Superior temporal gyrus (tissue), 1 donor: Measurements from ENCODE around the gene PLD5.
A peak's percentile ranks its signal among the peaks of the same experiment; 100 is the strongest.
"Not testable (repeated sequence)": the region's sequence is repeated elsewhere in the genome, so short reads cannot be mapped to it uniquely, and the experiment has no call there.

ENCODE experiments used
- DNase-seq: peaks from one replicate; pipeline ENCODE4 v3.0.0-alpha.2; 2016; ENCODE audit errors: extremely low spot score

The PLD5 gene

DNA sequence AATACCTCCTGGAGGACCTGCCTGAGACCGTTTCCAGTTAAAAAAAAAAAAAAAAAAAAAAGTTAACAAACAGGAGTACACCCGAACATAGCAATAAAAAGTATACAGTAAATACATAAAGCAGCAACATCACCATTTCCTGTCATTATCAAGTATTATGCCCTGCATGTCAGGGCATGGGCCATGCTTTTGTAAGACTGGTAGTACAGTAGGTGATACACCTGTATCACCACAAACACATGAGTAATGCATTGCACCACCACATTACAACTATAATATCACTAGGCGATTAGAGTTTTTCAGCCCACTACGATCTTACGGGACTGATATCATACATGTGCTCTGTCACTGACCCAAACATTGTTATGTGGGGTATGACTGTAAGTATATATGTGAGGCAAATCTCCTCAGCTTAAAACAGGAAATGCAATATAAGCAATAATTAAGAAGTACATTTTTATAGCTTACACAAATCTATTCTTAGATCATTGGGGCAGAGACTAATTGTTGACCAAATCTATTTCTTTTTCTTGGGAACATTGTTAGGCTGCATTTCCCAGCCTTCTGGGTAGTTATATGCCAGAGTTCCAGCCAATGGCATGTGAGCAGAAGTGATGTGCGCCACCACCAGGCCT is 98.1 kb downstream of the PLD5 start:
- no peak for DNase-seq

DNA sequence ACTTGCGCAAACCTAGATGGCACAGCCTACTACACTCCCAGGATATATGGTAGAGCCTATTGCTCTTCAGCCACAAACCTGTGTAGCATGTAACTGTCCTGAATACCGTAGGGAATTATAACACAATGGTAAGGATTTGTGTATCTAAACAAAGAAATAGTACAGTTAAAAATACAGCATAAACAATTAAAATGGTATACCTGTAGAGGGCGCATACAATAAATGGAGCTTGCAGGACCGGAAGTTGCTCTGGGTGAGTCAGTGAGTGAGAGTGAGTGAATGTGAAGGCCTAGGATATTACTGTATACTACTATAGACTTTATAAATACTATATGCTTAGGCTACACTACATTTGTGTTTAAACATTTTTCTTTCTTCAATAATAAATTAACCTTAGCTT is 99.3 kb downstream of the PLD5 start:
- no peak for DNase-seq

DNA sequence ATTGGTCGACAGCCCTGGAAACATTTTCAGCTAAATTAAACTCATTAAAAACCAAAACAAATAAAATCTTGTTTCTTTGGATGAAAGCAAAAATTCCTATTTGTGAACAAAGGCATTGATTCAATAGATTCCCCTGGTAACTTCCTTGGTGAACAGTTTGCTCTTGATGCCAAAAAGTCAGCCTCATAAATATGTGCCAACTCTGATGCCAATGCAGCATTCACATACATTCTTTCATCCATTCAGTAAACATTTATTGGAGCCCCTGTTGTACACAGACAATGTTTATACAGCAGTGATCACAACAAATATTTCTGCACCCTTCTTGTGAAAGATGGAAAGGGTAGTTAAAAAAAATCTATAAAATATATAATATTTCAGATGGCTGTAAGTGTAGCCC is 107.8 kb downstream of the PLD5 start:
- DNase-seq: no peak

DNA sequence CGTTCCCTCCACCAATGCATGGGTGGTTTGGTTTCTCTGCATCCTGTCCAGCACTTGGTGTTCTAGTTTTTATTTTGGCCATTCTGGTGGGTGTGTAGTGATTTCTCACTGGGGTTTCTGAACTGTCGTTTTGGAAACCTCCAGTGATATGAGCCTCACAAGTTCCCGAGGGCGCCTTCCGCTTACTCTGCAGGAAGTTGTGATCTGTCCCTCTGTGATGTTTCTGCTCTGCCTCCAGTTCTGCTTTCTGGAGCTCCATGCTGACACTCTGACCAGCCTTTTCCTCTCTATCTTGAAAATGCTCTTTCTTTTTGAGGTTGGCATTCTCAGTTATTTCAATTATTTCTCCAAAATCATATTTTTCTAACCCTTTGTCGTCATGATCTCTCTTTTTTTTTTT is 111.6 kb downstream of the PLD5 start:
- no peak for DNase-seq

DNA sequence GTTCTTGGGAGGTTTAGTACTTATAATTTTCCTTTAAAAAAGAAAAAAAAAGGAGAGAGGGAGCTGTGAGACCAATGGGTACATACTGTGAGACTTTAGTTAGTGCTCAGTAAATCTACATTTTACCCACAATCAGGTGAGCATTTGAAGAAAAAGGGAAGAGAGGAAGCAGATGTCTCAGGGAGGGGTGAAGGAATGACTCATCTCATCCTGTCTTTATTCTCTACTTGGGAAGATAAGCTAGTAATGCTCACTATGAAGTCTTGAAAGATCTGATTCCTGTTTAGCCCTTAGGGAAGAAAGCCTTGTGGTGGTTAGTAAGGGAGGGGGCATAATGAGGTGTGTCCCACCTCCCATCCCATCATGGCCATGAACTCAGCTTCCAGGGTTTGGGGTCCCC is 112.6 kb downstream of the PLD5 start:
- no peak for DNase-seq

DNA sequence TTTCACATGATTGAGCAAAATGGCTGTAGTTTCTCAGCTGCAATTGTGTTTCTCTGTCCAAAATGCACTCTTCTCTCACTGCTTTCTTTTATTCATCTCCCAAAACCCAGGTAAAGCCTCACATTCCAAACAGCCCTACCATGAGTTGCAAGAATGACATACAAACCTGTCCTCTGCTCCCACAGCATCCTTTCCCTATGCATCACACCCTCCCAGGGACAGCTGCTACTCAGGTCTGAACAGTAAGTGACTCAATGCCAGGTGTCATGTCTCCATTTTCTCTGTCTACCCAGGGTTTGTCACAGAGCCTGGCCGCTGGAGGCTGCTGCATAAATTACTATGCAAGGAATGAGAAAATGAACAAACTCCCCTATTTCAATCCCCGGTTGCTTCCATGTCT is 118.5 kb downstream of the PLD5 start:
- DNase-seq: no peak

DNA sequence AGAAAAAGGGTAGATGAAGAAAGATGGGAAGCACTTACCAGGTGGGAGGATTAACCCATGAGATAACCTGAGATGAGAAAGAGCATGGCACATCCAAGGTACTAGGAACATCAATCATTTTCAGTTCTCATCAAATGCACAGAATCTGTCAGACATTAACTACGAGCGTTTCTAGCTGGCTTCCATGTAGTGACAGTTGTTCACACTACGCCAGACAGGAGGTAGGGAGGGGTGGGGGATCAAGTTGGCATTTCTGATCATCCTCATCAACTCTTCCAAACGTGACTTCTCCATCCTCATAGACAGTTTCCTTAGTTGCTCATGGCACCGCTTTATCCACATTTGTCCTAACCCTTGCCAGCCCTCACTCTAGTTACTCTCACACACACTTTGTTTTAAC is 120.2 kb downstream of the PLD5 start:
- no peak for DNase-seq

DNA sequence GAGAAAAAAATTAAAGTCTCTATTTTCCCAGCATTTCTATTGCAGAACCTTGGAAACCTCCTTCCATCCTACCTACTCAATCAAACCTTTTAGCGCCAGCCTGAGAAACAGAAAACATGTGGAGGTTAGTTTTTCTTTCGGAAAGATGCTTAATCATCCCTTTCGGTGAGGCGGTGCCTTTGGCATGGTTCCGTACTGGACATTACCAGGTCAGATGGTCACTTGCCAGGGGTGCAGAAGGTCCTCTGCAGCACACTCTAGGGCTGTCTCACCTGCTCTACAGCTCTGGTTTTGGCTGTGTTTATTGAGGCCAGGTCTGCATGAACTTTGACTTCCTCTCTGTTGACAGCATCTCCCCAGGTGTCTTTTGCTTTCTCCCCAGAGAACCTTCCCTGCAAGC is 121.5 kb downstream of the PLD5 start:
- DNase-seq: no peak

DNA sequence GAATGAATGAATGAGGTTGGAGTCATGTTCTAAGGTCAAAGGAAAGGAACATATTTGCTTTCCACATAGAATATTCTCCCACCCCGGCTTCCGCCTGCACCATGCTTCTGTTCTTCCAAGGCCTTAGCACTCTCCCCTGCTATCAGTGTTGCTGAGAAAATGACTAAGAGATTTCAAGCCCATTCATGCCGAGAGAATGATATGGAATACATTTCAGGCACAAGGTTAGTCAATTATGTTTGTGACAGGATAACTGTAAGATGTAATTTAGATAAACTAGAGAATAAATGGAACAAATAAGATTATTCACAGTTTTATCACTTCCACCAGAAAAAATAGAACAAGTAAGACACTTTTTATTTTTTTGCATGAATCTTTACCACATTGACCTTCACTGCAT is 122.6 kb downstream of the PLD5 start:
- no peak for DNase-seq

DNA sequence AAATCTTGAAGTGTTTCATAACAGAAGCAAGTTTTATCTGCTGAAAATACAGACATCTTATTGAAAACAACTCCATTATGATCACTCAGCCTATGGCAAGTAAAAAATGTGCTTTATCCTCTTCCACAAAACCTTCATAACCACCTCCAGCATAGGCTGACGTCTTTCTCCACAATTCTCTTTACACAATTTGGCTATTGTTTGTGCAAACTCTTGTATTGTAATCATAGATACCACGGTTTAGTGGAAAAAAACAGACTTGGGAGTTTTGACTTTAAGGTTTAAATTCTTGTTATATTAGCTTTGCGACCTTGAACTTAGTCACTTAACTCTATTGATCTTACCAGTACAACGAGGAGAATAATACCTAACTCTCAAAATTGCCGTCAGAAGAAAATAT is 126.1 kb downstream of the PLD5 start:
- DNase-seq: peak; percentile 51

DNA sequence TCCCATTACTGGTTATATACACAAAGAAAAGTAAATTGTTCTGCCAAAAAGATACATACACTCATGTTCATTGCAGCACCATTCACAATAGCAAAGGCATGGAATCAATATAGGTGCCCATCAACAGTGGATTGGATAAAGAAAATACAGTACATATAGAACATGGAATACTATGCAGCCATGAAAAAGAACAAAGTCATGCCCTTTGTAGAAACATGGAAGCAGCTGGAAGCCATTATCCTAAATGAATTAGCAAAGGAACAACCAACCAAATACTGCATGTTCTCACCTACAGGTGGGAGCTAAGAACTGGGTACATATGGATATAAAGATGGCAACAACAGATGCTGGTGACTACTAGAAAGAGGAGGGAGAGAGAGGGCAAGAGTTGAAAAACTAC is 132.6 kb downstream of the PLD5 start:
- DNase-seq: no peak

DNA sequence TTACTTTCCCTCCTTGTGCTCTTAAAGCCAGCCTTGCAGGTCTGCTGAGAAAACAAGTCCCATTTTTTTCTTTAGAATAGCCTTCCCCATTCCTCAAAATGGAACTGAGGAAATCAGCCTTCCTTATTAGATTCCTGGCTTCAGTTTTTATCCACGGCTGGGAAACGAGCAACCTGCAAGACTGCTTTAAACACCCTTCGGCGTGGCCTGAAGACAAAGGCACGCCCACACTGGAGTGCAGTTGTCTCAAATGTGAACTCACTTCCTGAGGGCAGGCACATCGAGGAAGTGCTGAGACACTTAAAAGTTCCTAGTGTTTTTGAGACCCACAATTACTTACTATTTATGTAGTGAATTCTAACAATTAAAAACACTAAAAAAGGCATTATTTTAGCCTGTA is 148.4 kb downstream of the PLD5 start:
- not testable (repeated sequence) for DNase-seq

DNA sequence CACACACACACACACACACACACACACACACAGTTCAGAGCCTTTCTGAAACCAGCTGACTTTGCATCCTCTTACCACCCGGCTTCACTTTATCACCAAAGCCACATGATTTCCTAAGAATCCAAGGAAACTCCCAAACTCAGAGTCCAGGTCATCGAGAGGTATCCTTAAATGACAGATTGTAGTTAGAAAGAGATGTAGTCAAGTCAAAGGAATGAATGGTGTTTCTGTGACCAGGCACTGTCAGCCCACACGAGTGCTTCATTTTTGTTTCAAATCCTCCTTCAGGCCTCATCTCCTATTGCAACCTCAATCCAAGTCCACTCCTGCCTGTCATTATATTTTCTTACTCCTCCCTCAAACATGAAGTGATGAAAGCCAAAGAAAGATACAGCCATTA is 174.1 kb downstream of the PLD5 start:
- not testable (repeated sequence) for DNase-seq

DNA sequence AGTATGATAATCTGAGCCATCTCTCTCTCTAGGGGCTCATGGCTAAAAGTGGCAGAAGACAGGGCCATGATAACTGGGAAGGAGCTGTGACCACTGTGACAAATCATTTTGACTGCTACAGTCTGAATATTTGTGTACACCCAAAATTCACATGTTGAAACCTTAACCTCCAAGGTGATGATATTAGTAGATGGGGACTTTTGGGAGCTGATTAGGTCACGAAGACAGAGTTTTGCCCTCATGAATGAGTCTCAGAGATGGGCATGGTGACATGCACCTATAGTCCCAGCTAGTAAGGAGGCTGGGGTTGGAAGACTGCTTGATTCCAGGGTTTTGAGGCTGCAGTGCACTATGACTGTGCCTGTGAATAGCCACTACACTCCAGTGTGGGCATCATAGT is 174.9 kb downstream of the PLD5 start:
- no peak for DNase-seq

DNA sequence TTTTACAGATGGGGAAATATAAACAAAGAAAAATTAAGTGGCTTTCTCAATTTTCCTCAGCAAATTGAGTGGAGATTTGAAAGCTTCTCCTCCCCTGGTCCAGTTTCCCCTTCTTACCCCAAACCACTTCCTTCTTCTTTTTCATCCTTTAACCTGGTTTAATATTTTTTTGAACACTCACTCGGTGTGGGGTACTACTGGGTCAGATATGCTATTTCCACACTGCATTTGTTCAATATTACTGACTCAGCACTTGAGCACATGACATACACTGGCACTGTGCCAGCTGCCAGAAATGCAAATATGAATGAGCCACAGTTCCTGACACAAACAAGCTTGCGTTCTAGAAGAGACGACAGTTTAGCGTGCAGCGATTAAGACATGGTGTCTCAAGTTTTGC is 193.6 kb downstream of the PLD5 start:
- peak; percentile 21 for DNase-seq

DNA sequence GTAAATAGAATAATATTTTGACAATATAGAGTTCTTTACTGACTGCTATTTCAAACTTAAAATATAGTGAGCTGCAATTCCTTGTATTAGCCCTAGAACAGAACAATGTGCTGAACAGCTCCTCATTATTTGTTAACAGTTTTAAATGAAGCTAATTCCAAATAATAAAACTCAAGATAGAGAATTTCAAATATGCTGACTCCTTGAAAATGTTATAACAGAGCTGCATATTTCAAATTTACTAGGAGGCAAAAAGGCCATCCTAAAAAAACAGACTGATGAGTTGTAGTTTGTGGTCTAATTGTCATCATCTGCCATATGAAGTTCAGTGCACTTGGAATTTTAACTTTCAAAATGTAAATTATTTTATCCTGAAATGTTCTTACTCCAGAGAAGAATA is 197.1 kb downstream of the PLD5 start:
- DNase-seq: not testable (repeated sequence)

DNA sequence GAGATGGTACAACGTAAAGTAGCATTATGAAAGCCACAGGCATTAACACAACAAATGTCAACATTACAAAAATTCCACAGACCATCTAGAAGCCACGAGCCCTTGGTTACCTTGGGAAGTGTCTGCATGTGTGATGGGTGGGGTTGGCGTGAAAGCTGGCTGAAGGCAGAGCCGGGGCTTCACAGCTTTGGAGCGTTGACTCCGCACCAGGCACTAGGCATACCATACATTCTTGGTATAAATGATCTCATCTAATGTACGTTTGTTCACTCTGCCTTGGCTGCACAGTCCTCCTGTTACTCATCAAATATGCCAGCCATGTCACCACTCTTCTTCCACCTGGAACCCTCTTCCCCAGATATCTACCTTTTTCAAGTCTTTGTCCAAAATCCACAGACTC is 202.5 kb downstream of the PLD5 start:
- DNase-seq: not testable (repeated sequence)

DNA sequence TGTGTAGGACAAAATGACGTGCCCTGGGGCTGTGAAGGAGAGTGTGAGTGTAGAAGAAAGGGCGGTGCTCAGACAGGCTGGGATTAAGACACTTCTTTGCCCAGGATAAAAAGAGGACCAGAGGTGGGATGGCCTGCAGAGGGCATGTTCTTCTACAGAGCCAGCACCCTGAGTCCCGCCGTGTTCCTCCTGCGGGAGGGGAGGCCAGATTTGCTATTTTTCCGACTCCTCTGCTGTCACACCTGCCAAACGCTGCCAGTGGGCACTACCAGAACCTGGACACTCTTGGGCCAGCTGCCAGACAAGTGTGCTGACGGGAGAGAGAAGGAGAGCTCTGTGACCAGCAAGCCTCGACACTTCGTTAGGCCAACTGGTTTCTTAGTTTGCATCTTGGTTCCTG is 206.4 kb downstream of the PLD5 start:
- DNase-seq: no peak

DNA sequence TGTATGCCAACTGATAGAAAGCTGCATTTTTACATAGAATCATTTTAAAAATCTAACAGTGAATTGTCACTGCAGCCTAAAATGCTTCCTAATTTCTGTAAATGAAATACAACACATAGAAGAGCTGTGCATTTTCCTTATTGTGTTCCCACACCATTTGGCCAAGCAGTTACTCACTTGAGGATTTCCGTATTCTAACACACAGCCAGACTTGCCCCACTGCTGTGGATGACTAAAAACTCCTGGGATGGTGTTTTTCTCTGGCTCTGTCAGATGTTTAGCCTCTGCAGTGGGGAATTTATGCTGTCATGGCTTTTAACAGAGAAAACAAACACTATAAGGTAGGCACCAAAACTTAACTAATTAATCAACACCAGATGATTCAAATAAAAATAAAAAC is 209.6 kb downstream of the PLD5 start:
- DNase-seq: not testable (repeated sequence)

DNA sequence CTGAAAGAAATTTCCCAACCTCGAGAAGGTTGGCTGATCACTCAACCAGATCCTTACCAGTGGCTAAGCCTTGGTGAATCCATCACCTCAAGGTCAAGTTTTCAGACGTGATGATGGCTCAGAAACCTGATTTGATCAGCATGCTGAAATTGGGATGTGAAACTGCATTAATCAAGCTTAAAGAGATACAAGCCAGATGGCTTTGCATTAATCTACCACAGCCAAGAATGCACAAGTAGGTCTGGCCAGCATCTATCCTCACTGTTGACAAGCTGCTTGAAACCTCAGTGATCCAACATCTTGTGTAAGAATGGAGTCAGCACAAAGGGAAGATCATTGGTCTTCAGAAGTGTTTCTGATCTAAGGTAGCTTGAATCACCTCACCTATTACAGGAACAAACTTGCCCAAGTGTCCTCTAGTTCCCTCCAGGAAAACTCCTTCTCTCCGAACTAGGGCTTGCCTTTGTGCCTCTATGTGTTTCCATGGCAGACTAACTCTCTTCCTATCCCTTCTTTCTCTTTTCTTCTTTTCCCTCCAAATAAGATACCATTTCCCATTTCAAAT is 210.3 kb downstream of the PLD5 start:
- DNase-seq: not testable (repeated sequence)

DNA sequence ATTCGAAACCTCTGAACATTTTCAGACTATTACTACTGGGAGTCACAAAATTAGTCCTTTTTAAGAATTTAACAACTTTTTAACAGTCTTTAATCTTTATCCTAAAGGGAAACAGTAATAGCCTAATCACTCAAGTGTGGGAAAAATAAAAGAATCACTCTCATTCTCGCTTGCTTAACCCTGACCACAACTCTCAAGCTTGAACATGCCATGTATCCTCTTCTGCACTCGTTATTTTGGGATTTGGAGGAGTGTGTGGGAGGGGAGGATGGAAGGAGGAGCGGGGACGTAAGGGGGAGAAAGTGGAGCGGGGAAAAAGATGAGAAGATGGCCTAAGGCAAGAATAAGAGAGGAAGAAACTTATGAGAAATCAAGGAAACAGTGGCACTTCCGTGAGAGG is 215.8 kb downstream of the PLD5 start:
- DNase-seq: not testable (repeated sequence)

DNA sequence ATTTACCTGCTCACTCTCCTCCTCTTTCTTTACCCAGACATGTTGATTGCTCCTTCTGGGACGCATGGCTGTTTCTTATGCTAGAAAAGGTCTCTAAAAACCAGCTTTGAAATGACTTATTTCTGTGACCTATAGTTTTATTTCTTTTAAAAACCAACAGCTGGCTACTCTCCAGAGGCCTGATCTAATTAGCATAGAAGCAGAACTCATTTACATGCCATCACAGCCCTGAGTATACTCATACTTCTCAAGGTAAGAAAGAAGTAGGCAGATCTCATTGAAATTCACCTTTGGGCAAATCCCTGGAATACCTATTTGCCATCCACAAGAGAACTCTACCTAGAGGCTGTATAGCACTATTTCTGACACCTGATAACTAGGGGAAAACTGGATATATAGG is 230.7 kb downstream of the PLD5 start:
- not testable (repeated sequence) for DNase-seq

DNA sequence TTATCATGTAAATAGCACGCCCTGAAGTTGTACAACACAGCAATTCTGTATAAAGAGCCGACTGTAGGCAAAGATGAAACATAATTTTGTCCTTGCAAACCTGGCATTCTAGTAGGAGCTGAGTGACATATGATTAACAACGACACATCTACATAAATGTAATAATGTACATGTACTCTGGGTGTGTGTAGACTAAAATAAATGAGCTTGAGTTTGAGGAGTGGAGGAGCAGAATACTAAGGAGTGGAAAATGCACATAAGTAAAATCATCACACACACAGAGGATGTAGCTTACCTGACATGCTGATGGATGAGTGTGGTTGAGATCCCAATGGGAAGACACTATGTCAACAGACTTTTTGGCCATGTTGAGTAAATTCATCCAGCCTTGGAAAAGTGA is 236.4 kb downstream of the PLD5 start:
- not testable (repeated sequence) for DNase-seq
